ENCODE measurements around the gene PITRM1.

Gene PITRM1

DNA sequence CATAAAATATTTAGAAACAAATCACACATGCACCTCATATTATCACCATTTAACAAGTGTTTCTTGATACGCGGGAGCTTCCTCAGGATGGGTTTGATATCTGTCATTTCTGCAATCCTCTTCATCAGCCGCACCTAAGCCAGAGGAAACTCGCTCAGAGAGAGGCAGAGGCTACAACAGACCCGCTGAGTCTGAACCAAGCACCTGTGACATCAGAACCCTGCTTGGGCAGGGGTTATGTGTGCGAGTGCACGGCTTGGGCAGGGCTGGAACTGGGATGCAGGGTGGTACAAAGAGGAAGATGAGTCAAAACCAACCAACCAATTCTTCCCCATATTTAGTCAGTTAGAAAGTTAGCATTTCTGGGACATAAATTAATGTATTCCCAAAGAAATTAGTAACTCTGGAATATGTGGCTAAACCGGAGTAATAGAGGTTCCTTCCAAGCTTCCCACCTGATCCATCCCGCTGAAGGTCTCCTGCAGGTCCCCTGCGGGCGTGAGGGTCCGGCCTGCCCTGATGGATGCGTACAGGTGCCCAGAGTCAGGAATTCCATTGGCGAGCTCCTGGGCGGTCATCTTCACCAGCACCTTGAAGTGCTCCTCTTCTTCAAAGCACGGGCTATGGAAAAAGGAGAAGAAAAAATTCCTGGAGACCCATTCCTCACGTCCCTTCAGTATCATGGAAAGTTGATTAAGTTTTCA, 25.3 kb downstream of the PITRM1 start:
- Histone ChIP-seq H3K36me3 (ENCODE audit: low read length) (0 out of 2 replicates have a peak, but pooled peaks cover 2% of the 10 kb centered on the region), H3K27ac (ENCODE audit: low read depth, low read length) (no peak overlapping the region), H3K4me3 (ENCODE audit: insufficient read depth, low read length, poor library complexity, severe bottlenecking) (no peak overlapping the region), H4K20me1 (ENCODE audit: low read depth, low read length) (no peaks in the 10 kb centered on the region), H2AFZ (ENCODE audit: low read depth, low read length, severe bottlenecking) (no peak overlapping the region), H3F3A (ENCODE audit: insufficient read depth) (no peaks in the 10 kb centered on the region), H3K4me2 (ENCODE audit: low read depth, low read length, poor library complexity, severe bottlenecking) (no peak overlapping the region), H3K27me3 (ENCODE audit: low read length) (no peaks in the 10 kb centered on the region), H3K9me3 (ENCODE audit: insufficient read depth, low read length) (no peaks in the 10 kb centered on the region), H3K9me2 (replicated peaks; ENCODE audit: insufficient read depth, low read length) (no peaks in the 10 kb centered on the region), H3K9ac (ENCODE audit: low read length) (no peak overlapping the region), H3K79me2 (ENCODE audit: insufficient read depth, low read length) (no peaks in the 10 kb centered on the region)
- TF ChIP-seq, protein P1, sequence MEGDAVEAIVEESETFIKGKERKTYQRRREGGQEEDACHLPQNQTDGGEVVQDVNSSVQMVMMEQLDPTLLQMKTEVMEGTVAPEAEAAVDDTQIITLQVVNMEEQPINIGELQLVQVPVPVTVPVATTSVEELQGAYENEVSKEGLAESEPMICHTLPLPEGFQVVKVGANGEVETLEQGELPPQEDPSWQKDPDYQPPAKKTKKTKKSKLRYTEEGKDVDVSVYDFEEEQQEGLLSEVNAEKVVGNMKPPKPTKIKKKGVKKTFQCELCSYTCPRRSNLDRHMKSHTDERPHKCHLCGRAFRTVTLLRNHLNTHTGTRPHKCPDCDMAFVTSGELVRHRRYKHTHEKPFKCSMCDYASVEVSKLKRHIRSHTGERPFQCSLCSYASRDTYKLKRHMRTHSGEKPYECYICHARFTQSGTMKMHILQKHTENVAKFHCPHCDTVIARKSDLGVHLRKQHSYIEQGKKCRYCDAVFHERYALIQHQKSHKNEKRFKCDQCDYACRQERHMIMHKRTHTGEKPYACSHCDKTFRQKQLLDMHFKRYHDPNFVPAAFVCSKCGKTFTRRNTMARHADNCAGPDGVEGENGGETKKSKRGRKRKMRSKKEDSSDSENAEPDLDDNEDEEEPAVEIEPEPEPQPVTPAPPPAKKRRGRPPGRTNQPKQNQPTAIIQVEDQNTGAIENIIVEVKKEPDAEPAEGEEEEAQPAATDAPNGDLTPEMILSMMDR (IDR thresholded peaks at IDR 0.05; ENCODE audit: insufficient read depth, low read length, poor library complexity, severe bottlenecking) = no peak
- no peak for TF ChIP-seq EZH2phosphoT487 (conservative IDR thresholded peaks at IDR 0.05; ENCODE audit: low read length)

- H3F3A ChIP-seq (ENCODE audit: insufficient read depth) = no peaks in the 10 kb centered on the region
- no peak overlapping the region for H3K27ac ChIP-seq (ENCODE audit: low read depth, low read length)
- no peaks in the 10 kb centered on the region for H4K20me1 ChIP-seq (ENCODE audit: low read depth, low read length)
- TF ChIP-seq, protein P1 (IDR thresholded peaks at IDR 0.05; ENCODE audit: insufficient read depth, low read length, poor library complexity, severe bottlenecking) = no peak
- TF ChIP-seq EZH2phosphoT487 (conservative IDR thresholded peaks at IDR 0.05; ENCODE audit: low read length) = no peak
- H3K4me2 ChIP-seq (ENCODE audit: low read depth, low read length, poor library complexity, severe bottlenecking) = no peak overlapping the region
- no peak overlapping the region for H3K9ac ChIP-seq (ENCODE audit: low read length)
- H3K9me2 ChIP-seq (replicated peaks; ENCODE audit: insufficient read depth, low read length) = no peaks in the 10 kb centered on the region
- no peaks in the 10 kb centered on the region for H3K79me2 ChIP-seq (ENCODE audit: insufficient read depth, low read length)
- no peaks in the 10 kb centered on the region for H3K9me3 ChIP-seq (ENCODE audit: insufficient read depth, low read length)
- H3K36me3 ChIP-seq (ENCODE audit: low read length) = 0 out of 2 replicates have a peak, but pooled peaks cover 2% of the 10 kb centered on the region
- no peak overlapping the region for H2AFZ ChIP-seq (ENCODE audit: low read depth, low read length, severe bottlenecking)
- no peak overlapping the region for H3K4me3 ChIP-seq (ENCODE audit: insufficient read depth, low read length, poor library complexity, severe bottlenecking)
- no peaks in the 10 kb centered on the region for H3K27me3 ChIP-seq (ENCODE audit: low read length)
Observed at GRCh38 chr10:3146289-3146688, 26.3 kb downstream of the PITRM1 start.

DNA sequence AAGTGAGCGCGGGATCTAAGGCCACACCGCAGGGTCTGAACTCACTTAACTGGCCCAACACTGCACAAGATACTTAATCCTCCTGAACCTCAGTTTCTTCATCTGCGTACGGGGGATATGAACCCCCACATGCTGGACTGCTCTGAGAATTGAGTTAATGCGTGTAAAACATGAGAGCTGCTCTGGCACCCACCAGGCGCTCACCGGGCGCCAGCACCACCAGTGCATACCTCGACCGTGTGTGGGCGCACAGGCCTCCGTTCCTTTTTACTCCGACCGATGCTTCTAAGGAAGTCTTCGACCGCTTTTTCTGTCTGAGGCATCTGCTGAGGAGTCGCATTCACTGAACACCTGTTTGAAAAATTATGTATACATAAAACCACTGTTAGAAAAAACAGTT, 27.2 kb downstream of the PITRM1 start:
- no peaks in the 10 kb centered on the region for H3K27me3 ChIP-seq (ENCODE audit: low read length)
- TF ChIP-seq EZH2phosphoT487 (conservative IDR thresholded peaks at IDR 0.05; ENCODE audit: low read length) = no peak
- TF ChIP-seq, protein P1 (IDR thresholded peaks at IDR 0.05; ENCODE audit: insufficient read depth, low read length, poor library complexity, severe bottlenecking) = no peak

More for the DNA sequence above, 27.2 kb downstream of the PITRM1 start:
- Histone ChIP-seq H3K36me3 (ENCODE audit: low read length) (0 out of 2 replicates have a peak, but pooled peaks cover 2% of the 10 kb centered on the region), H3K9ac (ENCODE audit: low read length) (no peak overlapping the region), H3K4me2 (ENCODE audit: low read depth, low read length, poor library complexity, severe bottlenecking) (no peak overlapping the region), H3K79me2 (ENCODE audit: insufficient read depth, low read length) (no peaks in the 10 kb centered on the region), H3K9me2 (replicated peaks; ENCODE audit: insufficient read depth, low read length) (no peaks in the 10 kb centered on the region), H4K20me1 (ENCODE audit: low read depth, low read length) (no peaks in the 10 kb centered on the region), H3K27ac (ENCODE audit: low read depth, low read length) (no peak overlapping the region), H2AFZ (ENCODE audit: low read depth, low read length, severe bottlenecking) (no peak overlapping the region), H3K4me3 (ENCODE audit: insufficient read depth, low read length, poor library complexity, severe bottlenecking) (no peak overlapping the region), H3F3A (ENCODE audit: insufficient read depth) (no peaks in the 10 kb centered on the region), H3K9me3 (ENCODE audit: insufficient read depth, low read length) (no peaks in the 10 kb centered on the region)

Measured in SU-DHL-6 (cell line).